Kidney epithelial cell (primary cell): ENCODE measurements around the gene AQP3. TPM values are rescaled to one million over a fixed set of nuclear protein-coding genes. Genes with fewer than 3 reads are reported as not detected.

ENCODE experiments used
- DNase-seq: peaks from one replicate; pipeline ENCODE4 v3.0.0-alpha.2; 2010; ENCODE audit warnings: low read depth
- H3K27me3 ChIP-seq: 2 replicates; pipeline ENCODE4 v1.6.0; 2011; ENCODE audit warnings: low read length; ENCODE audit not compliant: control insufficient read depth, insufficient read depth
- H3K36me3 ChIP-seq: 2 replicates; pipeline ENCODE4 v1.5.1; 2011; ENCODE audit warnings: low read length; ENCODE audit not compliant: control insufficient read depth, insufficient read depth
- H3K4me3 ChIP-seq: 2 replicates; pipeline ENCODE4 v1.5.1; 2011; ENCODE audit warnings: low read depth, mild to moderate bottlenecking, control low read depth, low read length
- total RNA-seq: library from RNA; depleted of rRNA; stranded (reverse); fragments of >200 nt; gene quantifications from 2 replicates; pipeline ENCODE4 v1.2.3, GENCODE V29; 2015
- TF ChIP-seq, protein P1 (sequence below): IDR thresholded peaks from 2 replicates; pipeline ENCODE4 v1.5.1; 2011; ENCODE audit warnings: mild to moderate bottlenecking, moderate library complexity, low read length, control low read depth, inconsistent platforms; ENCODE audit not compliant: insufficient read depth, poor library complexity, severe bottlenecking

Gene AQP3
- total RNA-seq, 1 donor from 2014 or later, result 1.1 TPM

DNA sequence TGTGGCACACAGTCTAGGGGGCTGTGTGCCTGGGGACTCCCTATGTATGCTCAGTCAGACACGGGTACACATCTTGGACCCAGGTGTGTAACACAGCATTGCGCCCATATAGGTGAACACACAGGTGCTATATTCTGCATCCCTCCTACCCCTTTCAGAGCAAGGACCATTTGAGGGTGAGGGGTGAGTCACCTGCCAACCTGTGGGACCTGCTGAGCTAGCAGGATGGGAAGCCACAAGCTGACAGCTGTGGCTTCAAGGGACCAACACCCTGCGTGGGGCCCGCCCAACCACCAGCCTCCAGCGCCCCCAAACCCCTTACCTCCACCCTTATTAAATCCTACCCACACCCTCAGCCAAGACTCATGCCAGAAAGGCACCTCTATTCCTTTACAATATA is 30.4 kb downstream of the AQP3 start:
- H3K4me3 ChIP-seq, result no peak overlapping the region
- TF ChIP-seq, protein P1, sequence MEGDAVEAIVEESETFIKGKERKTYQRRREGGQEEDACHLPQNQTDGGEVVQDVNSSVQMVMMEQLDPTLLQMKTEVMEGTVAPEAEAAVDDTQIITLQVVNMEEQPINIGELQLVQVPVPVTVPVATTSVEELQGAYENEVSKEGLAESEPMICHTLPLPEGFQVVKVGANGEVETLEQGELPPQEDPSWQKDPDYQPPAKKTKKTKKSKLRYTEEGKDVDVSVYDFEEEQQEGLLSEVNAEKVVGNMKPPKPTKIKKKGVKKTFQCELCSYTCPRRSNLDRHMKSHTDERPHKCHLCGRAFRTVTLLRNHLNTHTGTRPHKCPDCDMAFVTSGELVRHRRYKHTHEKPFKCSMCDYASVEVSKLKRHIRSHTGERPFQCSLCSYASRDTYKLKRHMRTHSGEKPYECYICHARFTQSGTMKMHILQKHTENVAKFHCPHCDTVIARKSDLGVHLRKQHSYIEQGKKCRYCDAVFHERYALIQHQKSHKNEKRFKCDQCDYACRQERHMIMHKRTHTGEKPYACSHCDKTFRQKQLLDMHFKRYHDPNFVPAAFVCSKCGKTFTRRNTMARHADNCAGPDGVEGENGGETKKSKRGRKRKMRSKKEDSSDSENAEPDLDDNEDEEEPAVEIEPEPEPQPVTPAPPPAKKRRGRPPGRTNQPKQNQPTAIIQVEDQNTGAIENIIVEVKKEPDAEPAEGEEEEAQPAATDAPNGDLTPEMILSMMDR, result no peak
- DNase-seq, result no peak
- H3K27me3 ChIP-seq, result peaks cover 4% of the 10 kb centered on the region
- H3K36me3 ChIP-seq, result no peaks in the 10 kb centered on the region

DNA sequence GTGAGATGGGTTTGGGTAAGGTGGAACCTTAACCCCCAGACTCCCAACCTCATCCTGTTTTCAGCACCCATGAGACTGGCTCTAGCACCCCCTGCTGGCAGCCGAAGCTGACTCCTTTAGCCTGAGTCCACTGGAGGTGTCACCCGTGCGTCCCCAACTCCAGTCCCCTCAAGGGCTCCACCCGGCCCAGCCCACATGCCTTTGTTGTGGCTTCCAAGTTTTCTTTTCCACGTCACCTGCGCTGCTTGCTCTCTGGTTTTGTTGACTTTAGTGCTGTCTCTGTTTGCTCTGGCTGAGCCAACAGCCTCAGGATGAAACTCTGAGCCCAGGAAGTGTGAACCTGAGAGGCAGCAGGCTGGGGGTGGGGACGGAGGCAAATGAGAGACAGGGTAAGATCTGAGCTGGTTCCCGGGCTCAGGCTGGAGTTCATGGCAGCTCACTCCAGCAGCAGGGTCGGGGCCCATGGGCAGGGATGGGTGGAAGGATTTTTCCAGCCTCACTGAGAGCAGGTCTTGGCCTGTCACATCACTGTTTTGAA is 31.8 kb downstream of the AQP3 start:
- TF ChIP-seq, protein P1, result peak; percentile 74
- DNase-seq, result no peak
- no peaks in the 10 kb centered on the region for H3K36me3 ChIP-seq

DNA sequence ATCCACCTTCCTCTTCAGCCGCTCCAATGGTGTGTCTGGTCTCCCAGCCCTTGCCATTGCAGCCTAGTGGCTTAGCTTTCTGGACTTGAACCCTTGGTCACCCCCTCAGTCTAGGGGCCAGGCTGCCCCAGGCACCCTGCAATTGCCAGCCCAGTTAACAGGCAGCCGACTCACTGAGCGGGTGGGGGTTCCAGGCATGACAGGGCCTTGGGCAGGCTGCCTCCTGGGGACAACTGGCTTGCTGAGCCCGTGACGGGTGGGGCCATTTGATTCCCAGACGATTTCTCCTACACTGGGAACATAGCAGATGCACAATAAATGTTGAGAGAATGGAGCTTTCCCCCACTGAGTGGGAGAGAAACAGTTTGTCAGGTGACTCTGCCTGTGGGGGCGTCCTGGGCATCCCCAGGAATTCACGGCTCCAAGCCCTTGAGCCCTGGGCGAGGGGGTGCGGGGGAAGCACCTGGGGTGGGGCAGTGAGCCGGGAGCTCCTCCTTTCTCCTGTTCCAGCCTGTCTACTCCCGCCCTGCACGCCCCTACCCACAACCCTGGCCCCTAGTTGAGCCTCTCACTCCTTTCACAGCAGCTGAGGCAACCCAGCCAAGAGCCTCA is 32.4 kb downstream of the AQP3 start:
- no peak for DNase-seq
- Histone ChIP-seq H3K36me3 (no peaks in the 10 kb centered on the region), H3K27me3 (peaks cover 4% of the 10 kb centered on the region), H3K4me3 (no peak overlapping the region)
- TF ChIP-seq, protein P1, result no peak

More for the DNA sequence above, 31.8 kb downstream of the AQP3 start:
- no peak overlapping the region for H3K4me3 ChIP-seq
- peaks cover 4% of the 10 kb centered on the region for H3K27me3 ChIP-seq

DNA sequence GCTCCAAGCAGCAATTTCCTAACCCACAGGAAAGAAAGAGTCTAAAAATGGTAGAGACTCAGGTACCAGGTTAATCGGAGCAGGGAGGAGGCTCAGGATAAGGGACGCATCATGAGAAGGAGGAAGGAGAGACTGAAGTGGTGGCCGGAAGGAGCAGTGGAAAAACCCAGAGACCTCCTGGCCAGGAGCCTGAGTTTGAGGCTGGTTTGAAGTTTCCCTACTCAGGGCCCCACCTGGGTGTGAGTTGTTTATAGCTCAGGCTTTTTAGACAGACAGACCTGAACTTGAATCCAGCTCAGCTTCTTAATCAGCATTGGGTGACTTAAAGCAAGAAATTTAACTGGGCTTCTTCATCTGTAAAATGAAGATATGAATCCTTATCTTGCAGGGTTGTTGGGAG is 33.1 kb downstream of the AQP3 start:
- DNase-seq, result no peak
- Histone ChIP-seq H3K36me3 (no peaks in the 10 kb centered on the region), H3K27me3 (peaks cover 4% of the 10 kb centered on the region), H3K4me3 (no peak overlapping the region)
- TF ChIP-seq, protein P1, result no peak

DNA sequence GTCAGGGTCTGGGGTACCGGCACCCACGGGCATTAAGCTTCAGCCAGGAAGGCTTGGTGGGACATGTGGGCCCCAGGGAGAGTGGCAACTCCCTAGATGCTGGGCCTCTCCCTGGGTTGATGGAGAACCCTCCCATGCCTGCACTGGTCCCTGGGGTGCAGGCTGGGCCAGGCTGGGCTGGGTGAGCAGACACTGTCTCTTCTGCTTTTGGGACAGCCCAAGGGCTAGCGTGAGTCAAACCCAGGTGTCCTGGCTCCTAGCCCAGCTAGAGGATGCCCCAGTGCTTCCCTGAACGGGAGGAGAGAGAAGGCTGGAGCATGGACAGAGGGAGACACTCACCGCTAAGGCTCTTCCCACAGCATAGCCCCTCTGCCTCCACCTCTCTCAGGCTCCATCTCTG is 39.3 kb downstream of the AQP3 start:
- H3K36me3 ChIP-seq, result no peaks in the 10 kb centered on the region
- no peak overlapping the region for H3K4me3 ChIP-seq
- DNase-seq, result no peak
- no peaks in the 10 kb centered on the region for H3K27me3 ChIP-seq
- TF ChIP-seq, protein P1, result no peak

DNA sequence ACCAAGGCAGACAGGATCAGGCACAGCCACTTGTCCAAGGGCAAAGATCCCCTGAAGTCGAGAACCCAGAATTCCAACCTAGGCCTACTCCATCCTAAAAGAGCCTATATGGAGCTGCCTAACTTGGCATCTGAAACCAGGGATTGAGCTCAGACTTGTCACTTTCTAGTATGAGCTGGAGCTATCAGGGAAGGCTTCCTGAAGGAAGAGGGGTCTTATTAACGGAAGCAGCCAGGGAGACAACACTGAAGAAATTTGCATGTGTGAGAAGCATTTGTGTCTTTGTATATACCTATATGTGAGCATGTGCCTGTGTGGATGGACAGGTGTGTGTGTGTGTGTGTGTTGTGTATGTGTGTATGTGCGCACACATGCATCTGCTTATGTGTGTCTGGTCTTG is 40.3 kb downstream of the AQP3 start:
- Histone ChIP-seq H3K4me3 (no peak overlapping the region), H3K27me3 (peaks cover 3% of the 10 kb centered on the region), H3K36me3 (no peaks in the 10 kb centered on the region)
- no peak for DNase-seq
- TF ChIP-seq, protein P1, result no peak
